RPMI8226 (cell line): ENCODE measurements around the gene TTC28.

Experiments used
- DNase-seq: peaks from one replicate; pipeline ENCODE4 v3.0.0-alpha.2; 2015

The TTC28 gene

GRCh38 chr22:28344918-28345703 lies 334.5 kb downstream of the TTC28 start:
- DNase-seq = no peak

- DNase-seq = no peak
Measured at GRCh38 chr22:28341001-28341400, 338.6 kb downstream of the TTC28 start.

- DNase-seq = no peak
Measured at GRCh38 chr22:28333088-28333487, 346.6 kb downstream of the TTC28 start.

GRCh38 chr22:28332410-28332809 lies 347.2 kb downstream of the TTC28 start:
- DNase-seq = no peak

GRCh38 chr22:28331695-28332094 lies 347.9 kb downstream of the TTC28 start:
- DNase-seq = no peak

GRCh38 chr22:28329186-28330073 lies 350.2 kb downstream of the TTC28 start:
- DNase-seq = no peak

GRCh38 chr22:28328756-28329155 lies 350.9 kb downstream of the TTC28 start:
- DNase-seq = no peak

- no peak for DNase-seq
Measured at GRCh38 chr22:28316014-28316413, 363.6 kb downstream of the TTC28 start.

- no peak for DNase-seq
Measured at GRCh38 chr22:28314959-28315358, 364.7 kb downstream of the TTC28 start.

- no peak for DNase-seq
Measured at GRCh38 chr22:28310299-28310698, 369.3 kb downstream of the TTC28 start.

- no peak for DNase-seq
Measured at GRCh38 chr22:28299753-28300152, 379.9 kb downstream of the TTC28 start.

- no peak for DNase-seq
Measured at GRCh38 chr22:28299309-28299708, 380.3 kb downstream of the TTC28 start.

- peak; percentile 59 for DNase-seq
Measured at GRCh38 chr22:28297504-28297903, 382.1 kb downstream of the TTC28 start.

- no peak for DNase-seq
Measured at GRCh38 chr22:28296452-28296851, 383.2 kb downstream of the TTC28 start.

GRCh38 chr22:28283068-28283654 lies 396.5 kb downstream of the TTC28 start:
- DNase-seq = no peak

- DNase-seq = no peak
Measured at GRCh38 chr22:28282405-28283067, 397.1 kb downstream of the TTC28 start.

- no peak for DNase-seq
Measured at GRCh38 chr22:28279888-28280287, 399.8 kb downstream of the TTC28 start.

GRCh38 chr22:28269277-28269676 lies 410.4 kb downstream of the TTC28 start:
- DNase-seq = no peak

- no peak for DNase-seq
Measured at GRCh38 chr22:28268850-28269249, 410.8 kb downstream of the TTC28 start.

- no peak for DNase-seq
Measured at GRCh38 chr22:28268171-28268570, 411.5 kb downstream of the TTC28 start.

GRCh38 chr22:28260619-28261018 lies 419.0 kb downstream of the TTC28 start:
- no peak for DNase-seq

GRCh38 chr22:28259774-28260312 lies 419.8 kb downstream of the TTC28 start:
- DNase-seq = no peak

GRCh38 chr22:28254396-28254795 lies 425.2 kb downstream of the TTC28 start:
- no peak for DNase-seq
